AG04449 (cell line): ENCODE measurements around the gene BANP.
"Not testable (repeated sequence)": the region's sequence is repeated elsewhere in the genome, so short reads cannot be mapped to it uniquely, and the experiment has no call there.

Experiments
- CTCF ChIA-PET: fragments of 350-600 bp; formaldehyde crosslinking; extraction: SDS; loops from one replicate; lab custom pipeline; 2021; ENCODE audit warnings: antibody characterized with exemption; lab: Yijun Ruan, JAX
- POLR2A ChIA-PET: fragments of 400-600, 350-600 bp; formaldehyde crosslinking; extraction: SDS; loops from one replicate; lab custom pipeline; 2020; ENCODE audit warnings: antibody characterized with exemption, inconsistent platforms; lab: Yijun Ruan, JAX
- DNase-seq: peaks from one replicate; pipeline ENCODE4 v3.0.0-alpha.2; 2010; ENCODE audit warnings: low read depth, low spot score
- H3K4me3 ChIP-seq: 2 replicates; pipeline ENCODE4 v1.5.1; 2011; ENCODE audit warnings: low read depth, mild to moderate bottlenecking, control low read depth, low read length
- TF ChIP-seq, protein P1 (sequence below): IDR thresholded peaks from one replicate; pipeline ENCODE4 v1.5.1; 2011; ENCODE audit warnings: mild to moderate bottlenecking, moderate library complexity, low read length, control low read depth, inconsistent platforms; ENCODE audit not compliant: insufficient read depth; ENCODE audit errors: missing control alignments

BANP gene

DNA sequence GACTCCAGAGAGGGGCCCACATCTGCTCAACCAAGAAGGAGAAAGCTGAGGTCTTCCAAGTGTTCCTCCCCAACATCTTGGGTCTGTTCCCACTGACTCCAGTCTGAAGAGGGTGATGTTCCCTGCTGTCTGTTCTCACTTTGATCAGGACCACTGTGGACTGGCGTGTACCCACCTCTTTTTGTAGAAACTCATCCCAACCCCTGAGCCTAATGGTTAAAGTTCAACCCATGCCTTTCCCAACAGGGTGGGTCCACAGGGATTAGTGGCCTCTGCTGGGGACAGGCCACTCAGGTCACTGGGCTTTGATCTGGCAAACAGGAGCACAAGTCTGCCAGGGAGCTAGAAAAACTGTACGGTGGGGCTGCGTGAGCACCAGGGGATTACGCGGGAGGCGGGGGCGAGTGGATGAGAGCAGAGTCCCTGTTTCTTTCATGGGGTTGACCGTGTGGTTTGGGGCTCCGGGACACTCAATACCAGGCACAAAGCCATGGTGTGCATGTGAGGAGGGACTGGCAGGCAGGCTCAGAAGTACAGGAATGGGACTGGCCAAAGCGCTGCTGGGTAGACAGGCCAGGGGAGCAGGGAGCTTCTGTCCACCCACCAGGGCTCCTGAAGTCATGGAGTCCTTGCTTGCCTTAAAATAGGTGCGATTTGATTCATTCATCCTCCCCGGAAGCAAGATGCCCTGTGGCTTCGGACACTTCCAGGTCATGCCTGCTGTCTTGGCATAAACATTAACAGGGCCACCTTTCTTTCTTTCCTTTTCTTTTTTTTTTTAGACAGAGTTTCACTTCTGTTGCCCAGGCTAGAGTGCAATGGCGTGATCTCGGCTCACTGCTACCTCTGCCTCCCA is 14.6 kb upstream of the BANP start, which contains the start of gene CA5A:
TSS of gene CA5A (minus strand) at position 155 of the 856 bp plus-strand sequence. CDS start at position 76, 79 bp downstream.
- TF ChIP-seq, protein P1, sequence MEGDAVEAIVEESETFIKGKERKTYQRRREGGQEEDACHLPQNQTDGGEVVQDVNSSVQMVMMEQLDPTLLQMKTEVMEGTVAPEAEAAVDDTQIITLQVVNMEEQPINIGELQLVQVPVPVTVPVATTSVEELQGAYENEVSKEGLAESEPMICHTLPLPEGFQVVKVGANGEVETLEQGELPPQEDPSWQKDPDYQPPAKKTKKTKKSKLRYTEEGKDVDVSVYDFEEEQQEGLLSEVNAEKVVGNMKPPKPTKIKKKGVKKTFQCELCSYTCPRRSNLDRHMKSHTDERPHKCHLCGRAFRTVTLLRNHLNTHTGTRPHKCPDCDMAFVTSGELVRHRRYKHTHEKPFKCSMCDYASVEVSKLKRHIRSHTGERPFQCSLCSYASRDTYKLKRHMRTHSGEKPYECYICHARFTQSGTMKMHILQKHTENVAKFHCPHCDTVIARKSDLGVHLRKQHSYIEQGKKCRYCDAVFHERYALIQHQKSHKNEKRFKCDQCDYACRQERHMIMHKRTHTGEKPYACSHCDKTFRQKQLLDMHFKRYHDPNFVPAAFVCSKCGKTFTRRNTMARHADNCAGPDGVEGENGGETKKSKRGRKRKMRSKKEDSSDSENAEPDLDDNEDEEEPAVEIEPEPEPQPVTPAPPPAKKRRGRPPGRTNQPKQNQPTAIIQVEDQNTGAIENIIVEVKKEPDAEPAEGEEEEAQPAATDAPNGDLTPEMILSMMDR = no peak
- no peak for DNase-seq
- ChIA-PET POLR2A (no interaction called here), CTCF (no interaction called here)
- no peak within 1 kb of the TSS for H3K4me3 ChIP-seq

DNA sequence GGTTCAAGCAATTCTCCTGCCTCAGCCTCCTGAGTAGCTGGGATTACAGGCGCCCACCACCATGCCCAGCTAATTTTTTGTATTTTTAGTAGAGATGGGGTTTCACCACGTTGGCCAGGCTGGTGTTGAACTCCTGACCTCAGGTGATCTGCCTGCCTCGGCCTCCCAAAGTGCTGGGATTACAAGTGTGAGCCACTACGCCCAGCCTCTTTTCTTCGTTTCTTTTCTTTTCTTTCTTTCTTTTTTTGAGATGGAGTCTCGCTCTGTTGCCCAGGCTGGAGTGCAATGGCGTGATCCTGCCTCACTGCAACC is 14.0 kb upstream of the BANP start:
- CTCF ChIA-PET, POLR2A ChIA-PET, DNase-seq, H3K4me3 ChIP-seq: not testable (repeated sequence)

GRCh38 chr16:87938412-87938949 is 12.8 kb upstream of the BANP start:
- TF ChIP-seq, protein P1 = no peak
- no peak overlapping the region for H3K4me3 ChIP-seq
- ChIA-PET POLR2A (no interaction called here), CTCF (interaction anchor here (1.1 to 1.6 kb wide), 2 partner anchors 8 to 11 kb away, joined by 4 to 6 read pairs; no protein-coding TSS in a partner anchor)
- no peak for DNase-seq

- CTCF ChIA-PET = interaction anchor here (1.1 to 1.6 kb wide), 3 partner anchors 9 to 90 kb away, joined by 4 to 6 read pairs (median 4); no protein-coding TSS in a partner anchor
- no peak overlapping the region for H3K4me3 ChIP-seq
- TF ChIP-seq, protein P1 = no peak
- DNase-seq = no peak
- POLR2A ChIA-PET = no interaction called here
Measured at GRCh38 chr16:87939562-87940423, 11.4 kb upstream of the BANP start.

DNA sequence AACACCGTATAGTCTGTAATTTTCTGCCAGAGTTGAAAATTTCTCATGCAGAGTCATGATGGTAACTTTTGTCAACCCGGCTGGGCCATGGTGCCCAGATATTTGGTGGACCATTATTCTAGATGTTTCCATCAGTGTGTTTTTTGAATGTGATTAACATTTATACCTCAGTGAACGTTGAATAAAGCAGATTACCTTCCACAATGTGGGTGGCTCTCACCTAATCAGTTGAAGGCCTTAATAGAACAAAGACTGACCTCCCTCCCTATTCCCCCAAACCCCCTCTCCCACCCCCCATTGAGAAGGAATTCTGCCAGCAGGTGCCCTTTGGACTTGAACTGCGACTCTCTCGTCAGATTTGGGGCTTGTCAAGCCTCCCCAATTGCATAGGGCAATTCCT is 8.6 kb upstream of the BANP start:
- TF ChIP-seq, protein P1 = no peak
- ChIA-PET POLR2A (no interaction called here), CTCF (no interaction called here)
- no peak for DNase-seq
- H3K4me3 ChIP-seq = no peak overlapping the region

DNA sequence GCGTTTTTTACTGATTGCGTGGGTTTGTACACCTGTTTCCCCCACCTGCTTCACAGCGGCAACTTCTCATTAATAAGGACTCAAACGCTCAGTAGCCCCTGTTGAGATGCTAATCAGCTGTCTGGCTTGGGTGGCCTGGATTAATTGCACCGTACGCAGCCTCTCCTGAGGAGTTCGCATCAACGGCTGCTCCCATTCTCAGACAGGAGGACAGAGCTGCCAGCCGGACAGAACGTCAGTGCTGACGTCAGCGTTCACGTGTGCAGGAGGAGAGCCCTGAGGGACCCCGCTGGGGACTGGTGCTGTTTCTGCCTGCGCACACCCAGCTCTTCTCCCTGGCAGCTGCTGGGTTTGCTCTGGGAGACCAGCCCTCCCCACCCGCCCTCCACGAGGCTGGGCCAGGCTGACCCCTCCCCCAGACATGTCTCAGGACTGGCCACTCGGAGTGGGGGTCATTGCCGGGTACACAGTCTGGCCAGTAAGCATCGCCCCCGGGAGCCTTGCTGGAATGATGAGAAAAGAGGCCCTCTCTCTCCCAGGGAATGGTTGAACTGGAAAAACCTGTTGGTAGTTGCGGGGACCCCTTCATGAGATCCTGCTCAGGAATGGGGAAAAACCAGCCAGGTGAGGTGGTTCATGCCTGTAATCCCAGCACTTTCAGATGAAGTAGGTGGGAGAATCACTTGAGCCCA is 5.7 kb upstream of the BANP start:
- POLR2A ChIA-PET = no interaction called here
- peak overlapping the region; percentile 23 for H3K4me3 ChIP-seq
- no peak for DNase-seq
- CTCF ChIA-PET = no interaction called here
- TF ChIP-seq, protein P1 = no peak
